Esophagus squamous epithelium (tissue), 4 donors: ENCODE data around the gene SPACA7.

Experiments
- POLR2A ChIP-seq, 4 donors: fragments of 450-650 bp; IDR thresholded peaks; one replicate each; pipeline ENCODE4 v1.6.1; 2017; ENCODE audit warnings: antibody characterized with exemption in 4 of 4, mild to moderate bottlenecking in 4 of 4, moderate library complexity in 3 of 4
- TF ChIP-seq, protein P1 (sequence below), 6 experiments: fragments of 450-650 bp in 4 of 6; fragments of 200-600 bp in 2 of 6; sonication (generic) in 2 of 6; IDR thresholded peaks; one replicate each; pipeline ENCODE4 v1.5.1; 2016 to 2019; ENCODE audit warnings: antibody characterized with exemption in 6 of 6, mild to moderate bottlenecking in 4 of 6, moderate library complexity in 4 of 6

DNA sequence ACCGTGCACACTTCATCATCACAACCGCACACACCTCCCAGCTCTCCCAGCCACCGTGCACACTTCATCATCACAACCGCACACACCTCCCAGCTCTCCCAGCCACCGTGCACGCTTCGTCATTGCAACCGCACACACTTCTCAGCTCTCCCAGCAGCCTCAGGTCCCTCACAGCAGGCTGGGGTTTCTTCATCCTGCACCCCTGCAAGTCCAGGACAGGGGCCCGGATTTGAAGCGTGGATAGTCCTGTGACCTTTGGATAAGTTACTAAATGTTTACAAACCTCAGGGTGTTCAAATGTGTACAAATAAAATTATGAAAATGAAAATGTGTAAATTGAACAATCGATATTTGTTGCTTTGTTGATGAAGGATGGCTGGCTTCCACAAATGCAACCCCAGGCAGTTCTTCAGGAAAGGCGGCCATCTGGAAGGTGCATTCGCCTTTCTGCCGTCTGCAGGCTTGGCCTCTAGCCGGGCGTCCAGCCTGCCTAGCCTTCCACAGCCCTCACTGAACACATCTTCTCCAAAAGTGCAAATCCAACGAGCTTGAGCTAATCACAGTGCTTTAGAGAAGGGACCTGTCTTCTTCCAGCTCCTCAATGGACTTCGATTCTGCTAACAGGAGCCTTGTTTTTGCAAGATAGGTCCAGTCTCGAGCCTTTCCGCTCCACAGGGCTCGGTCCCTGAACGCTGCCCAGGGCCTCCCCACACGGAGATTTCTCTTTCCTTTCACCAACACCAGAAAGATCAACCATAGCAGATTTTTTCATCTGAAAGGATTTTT lies 74.2 kb downstream of the SPACA7 start:
- TF ChIP-seq, protein P1, sequence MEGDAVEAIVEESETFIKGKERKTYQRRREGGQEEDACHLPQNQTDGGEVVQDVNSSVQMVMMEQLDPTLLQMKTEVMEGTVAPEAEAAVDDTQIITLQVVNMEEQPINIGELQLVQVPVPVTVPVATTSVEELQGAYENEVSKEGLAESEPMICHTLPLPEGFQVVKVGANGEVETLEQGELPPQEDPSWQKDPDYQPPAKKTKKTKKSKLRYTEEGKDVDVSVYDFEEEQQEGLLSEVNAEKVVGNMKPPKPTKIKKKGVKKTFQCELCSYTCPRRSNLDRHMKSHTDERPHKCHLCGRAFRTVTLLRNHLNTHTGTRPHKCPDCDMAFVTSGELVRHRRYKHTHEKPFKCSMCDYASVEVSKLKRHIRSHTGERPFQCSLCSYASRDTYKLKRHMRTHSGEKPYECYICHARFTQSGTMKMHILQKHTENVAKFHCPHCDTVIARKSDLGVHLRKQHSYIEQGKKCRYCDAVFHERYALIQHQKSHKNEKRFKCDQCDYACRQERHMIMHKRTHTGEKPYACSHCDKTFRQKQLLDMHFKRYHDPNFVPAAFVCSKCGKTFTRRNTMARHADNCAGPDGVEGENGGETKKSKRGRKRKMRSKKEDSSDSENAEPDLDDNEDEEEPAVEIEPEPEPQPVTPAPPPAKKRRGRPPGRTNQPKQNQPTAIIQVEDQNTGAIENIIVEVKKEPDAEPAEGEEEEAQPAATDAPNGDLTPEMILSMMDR (IDR thresholded peaks at IDR 0.05): no peak
- TF ChIP-seq POLR2A (IDR thresholded peaks at IDR 0.05): no peak
